Natural killer cell (primary cell): ENCODE results near the gene MAP3K1. TPM values are rescaled to one million over a fixed set of nuclear protein-coding genes. Genes with fewer than 3 reads are reported as not detected.

Experiments used
- ATAC-seq, 3 donors: fragments of 150-1000 bp in 2 of 3; fragments of 200-7000 bp in 1 of 3; cut with Tn5 transposase; 1 replicate in 1 of 3; 2 replicates in 2 of 3; pipeline ENCODE4 v1.10.0; 2021; ENCODE audit warnings: mild to moderate bottlenecking in 2 of 3, moderate library complexity in 2 of 3
- DNase-seq, 2 donors: peaks; one replicate each; pipeline versions ENCODE4 v3.0.0 to v3.0.0-alpha.2; 2013 to 2021; ENCODE audit warnings: mixed read lengths in 1 of 2
- H3K27ac ChIP-seq: one replicate; pipeline ENCODE4 v1.5.1; 2013; ENCODE audit warnings: mild to moderate bottlenecking, low read length
- H3K27me3 ChIP-seq: one replicate; pipeline ENCODE4 v1.6.1; 2013; ENCODE audit warnings: low read length; ENCODE audit not compliant: control insufficient read depth, insufficient read depth
- H3K36me3 ChIP-seq: one replicate; pipeline ENCODE4 v1.6.1; 2013; ENCODE audit warnings: low read length; ENCODE audit not compliant: control insufficient read depth, insufficient read depth
- H3K4me1 ChIP-seq: one replicate; pipeline ENCODE4 v1.6.1; 2013; ENCODE audit warnings: low read length; ENCODE audit not compliant: control insufficient read depth, insufficient read depth
- H3K4me3 ChIP-seq: one replicate; pipeline ENCODE4 v1.5.1; 2013; ENCODE audit warnings: low read length
- H3K9me3 ChIP-seq: one replicate; pipeline ENCODE4 v1.6.1; 2013; ENCODE audit warnings: low read length; ENCODE audit not compliant: control insufficient read depth, insufficient read depth
- H3K27ac Mint-ChIP-seq, 2 donors: one replicate each; pipeline ENCODE4 v1.8.0; 2022; ENCODE audit warnings: mild to moderate bottlenecking in 2 of 2, mixed read lengths in 2 of 2, moderate library complexity in 1 of 2
- H3K27me3 Mint-ChIP-seq, 2 donors: one replicate each; pipeline ENCODE4 v1.8.0; 2022; ENCODE audit warnings: low read depth in 2 of 2, mixed read lengths in 2 of 2
- H3K36me3 Mint-ChIP-seq: one replicate; pipeline ENCODE4 v1.8.0; 2022; ENCODE audit warnings: mixed read lengths
- H3K4me1 Mint-ChIP-seq, 2 donors: one replicate each; pipeline ENCODE4 v1.8.0; 2022; ENCODE audit warnings: mixed read lengths in 2 of 2
- H3K4me3 Mint-ChIP-seq: one replicate; pipeline ENCODE4 v1.8.0; 2022; ENCODE audit warnings: mild to moderate bottlenecking, moderate library complexity, mixed read lengths
- H3K9me3 Mint-ChIP-seq, 2 donors: one replicate each; pipeline ENCODE4 v1.8.0; 2022; ENCODE audit warnings: mixed read lengths in 2 of 2
- CTCF ChIP-seq: fragments of 200-600 bp; IDR thresholded peaks from one replicate; pipeline ENCODE4 v1.8.0; 2022; ENCODE audit warnings: antibody characterized with exemption
- WGBS: methylation state at CpG from one replicate; pipeline ENCODE4 v1.1.7; 2013; ENCODE audit warnings: missing lambda C conversion rate; ENCODE audit not compliant: insufficient coverage; 5-methylcytosine and 5-hydroxymethylcytosine counted together
- intact Hi-C: fragments of 100-400 bp; cut with micrococcal nuclease; formaldehyde crosslinking; loops from one replicate; pipeline ENCODE4 v1.14.2; 2022
- total RNA-seq, 4 donors: library from RNA; stranded (reverse); fragments of 120-200 nt in 1 of 4; gene quantifications; one replicate each; pipeline versions ENCODE4 v1.2.3 to v1.2.4, GENCODE V29; 2013 to 2022

MAP3K1 gene
- total RNA-seq, 3 donors from 2014 or later (not counting 1 experiment from before 2014, with no cell fraction given) = 27.8 to 35.7 (median 35.5) TPM

- no peaks in the 10 kb centered on the region for H3K9me3 ChIP-seq
- peaks cover 0 to 7% of the 10 kb centered on the region in 2 donors for H3K4me1 Mint-ChIP-seq
- H3K36me3 Mint-ChIP-seq = peaks cover 7% of the 10 kb centered on the region
- intact Hi-C loops = no loop called here
- H3K27ac ChIP-seq = no peak overlapping the region
- H3K27me3 Mint-ChIP-seq = no peaks in the 10 kb centered on the region
- no peak for ATAC-seq
- DNase-seq = no peak
- no peaks in the 10 kb centered on the region for H3K27me3 ChIP-seq
- no peak overlapping the region for H3K27ac Mint-ChIP-seq
- peaks cover 21% of the 10 kb centered on the region for H3K36me3 ChIP-seq
- WGBS = no CpG with 5 or more reads among the region's 1 CpG
- TF ChIP-seq CTCF = no peak
- no peaks in the 10 kb centered on the region for H3K4me1 ChIP-seq
- H3K4me3 ChIP-seq = no peak overlapping the region
- H3K9me3 Mint-ChIP-seq = no peaks in the 10 kb centered on the region
- H3K4me3 Mint-ChIP-seq = no peak overlapping the region
Observed at GRCh38 chr5:56919942-56920662, 104.8 kb downstream of the MAP3K1 start.

GRCh38 chr5:56922922-56923321 is 107.6 kb downstream of the MAP3K1 start:
- Histone ChIP-seq H3K27me3 (no peaks in the 10 kb centered on the region), H3K27ac (no peak overlapping the region), H3K9me3 (no peaks in the 10 kb centered on the region), H3K4me1 (no peaks in the 10 kb centered on the region), H3K4me3 (no peak overlapping the region), H3K36me3 (peaks cover 39% of the 10 kb centered on the region)
- Mint-ChIP-seq H3K27me3 (no peaks in the 10 kb centered on the region), H3K4me1 (peaks cover 0 to 7% of the 10 kb centered on the region in 2 donors), H3K4me3 (no peak overlapping the region), H3K36me3 (peaks cover 7% of the 10 kb centered on the region), H3K9me3 (no peaks in the 10 kb centered on the region), H3K27ac (no peak overlapping the region)
- no peak for DNase-seq
- no peak for TF ChIP-seq CTCF
- 97% methylated on average over 6 of the region's 6 CpGs for WGBS
- intact Hi-C loops = no loop called here
- no peak for ATAC-seq

GRCh38 chr5:56934325-56934724 is 119.0 kb downstream of the MAP3K1 start:
- H3K4me1 ChIP-seq = no peaks in the 10 kb centered on the region
- H3K27ac ChIP-seq = no peak overlapping the region
- Mint-ChIP-seq H3K27ac (no peak overlapping the region), H3K9me3 (no peaks in the 10 kb centered on the region), H3K4me1 (no peaks in the 10 kb centered on the region), H3K36me3 (no peaks in the 10 kb centered on the region), H3K27me3 (no peaks in the 10 kb centered on the region), H3K4me3 (no peak overlapping the region)
- TF ChIP-seq CTCF = no peak
- H3K27me3 ChIP-seq = no peaks in the 10 kb centered on the region
- no CpG with 5 or more reads among the region's 1 CpG for WGBS
- no peaks in the 10 kb centered on the region for H3K9me3 ChIP-seq
- H3K36me3 ChIP-seq = peaks cover 80% of the 10 kb centered on the region
- intact Hi-C loops = no loop called here
- DNase-seq (no peak), ATAC-seq (no peak)
- H3K4me3 ChIP-seq = no peak overlapping the region

- 80% methylated on average over 1 of the region's 1 CpG for WGBS
- no peak overlapping the region for H3K4me3 Mint-ChIP-seq
Observed at GRCh38 chr5:56938858-56939257, 123.5 kb downstream of the MAP3K1 start.

More at GRCh38 chr5:56938858-56939257, 123.5 kb downstream of the MAP3K1 start:
- no peaks in the 10 kb centered on the region for H3K27me3 ChIP-seq
- no peaks in the 10 kb centered on the region for H3K4me1 ChIP-seq
- ATAC-seq (no peak), DNase-seq (no peak)
- Mint-ChIP-seq H3K9me3 (no peaks in the 10 kb centered on the region), H3K4me1 (peaks cover 0 to 21% of the 10 kb centered on the region in 2 donors), H3K27ac (no peak overlapping the region), H3K36me3 (peaks cover 15% of the 10 kb centered on the region), H3K27me3 (no peaks in the 10 kb centered on the region)
- intact Hi-C loops = no loop called here
- peaks cover 66% of the 10 kb centered on the region for H3K36me3 ChIP-seq
- no peak for TF ChIP-seq CTCF
- no peak overlapping the region for H3K4me3 ChIP-seq
- no peak overlapping the region for H3K27ac ChIP-seq
- H3K9me3 ChIP-seq = no peaks in the 10 kb centered on the region
